GM19023 (cell line): ENCODE data around the gene ANKRD33B.
"Not testable (repeated sequence)": the region's sequence is repeated elsewhere in the genome, so short reads cannot be mapped to it uniquely, and the experiment has no call there.

Experiments used
- ATAC-seq: cut with Tn5 transposase; IDR thresholded peaks from one replicate; pipeline ENCODE4 v1.9.1; 2021; ENCODE audit warnings: mild to moderate bottlenecking, moderate library complexity; ENCODE audit not compliant: unreplicated experiment

ANKRD33B gene

DNA sequence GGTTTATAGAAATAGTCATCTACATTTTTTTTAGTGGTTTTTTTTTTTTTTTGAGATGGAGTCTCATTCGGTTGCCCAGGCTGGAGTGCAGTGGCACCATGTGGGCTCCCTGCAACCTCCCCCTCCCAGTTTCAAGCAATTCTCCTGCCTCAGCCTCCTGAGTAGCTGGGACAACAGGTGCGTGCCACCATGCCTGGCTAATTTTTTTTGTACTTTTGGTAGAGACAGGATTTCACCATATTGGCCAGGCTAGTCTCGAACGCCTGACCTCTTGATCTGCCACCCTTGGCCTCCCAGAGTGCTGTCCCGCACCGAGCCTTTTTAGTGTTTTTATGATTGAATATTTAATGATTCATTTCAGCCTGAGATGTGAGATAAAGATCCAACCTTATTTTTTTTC lies 27.3 kb downstream of the ANKRD33B start:
- ATAC-seq = no peak

DNA sequence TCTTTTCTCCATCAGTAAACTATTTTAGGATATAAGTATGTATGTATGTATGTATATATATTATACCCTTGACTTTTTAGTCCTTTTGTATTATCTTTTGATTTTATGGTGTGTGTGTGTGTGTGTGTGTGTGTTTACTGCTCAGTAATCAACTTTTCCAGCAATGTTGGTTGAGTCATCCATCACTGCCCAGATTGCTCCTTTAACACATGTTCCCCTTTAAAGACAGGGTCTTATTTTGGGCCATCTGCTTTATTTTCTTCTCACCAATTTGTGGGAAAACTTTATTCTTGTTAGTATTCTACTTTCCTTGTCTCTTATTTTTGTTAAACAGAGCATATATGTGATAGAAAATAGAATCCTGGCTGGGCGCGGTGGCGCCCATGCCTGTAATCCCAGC lies 28.1 kb downstream of the ANKRD33B start:
- no peak for ATAC-seq

DNA sequence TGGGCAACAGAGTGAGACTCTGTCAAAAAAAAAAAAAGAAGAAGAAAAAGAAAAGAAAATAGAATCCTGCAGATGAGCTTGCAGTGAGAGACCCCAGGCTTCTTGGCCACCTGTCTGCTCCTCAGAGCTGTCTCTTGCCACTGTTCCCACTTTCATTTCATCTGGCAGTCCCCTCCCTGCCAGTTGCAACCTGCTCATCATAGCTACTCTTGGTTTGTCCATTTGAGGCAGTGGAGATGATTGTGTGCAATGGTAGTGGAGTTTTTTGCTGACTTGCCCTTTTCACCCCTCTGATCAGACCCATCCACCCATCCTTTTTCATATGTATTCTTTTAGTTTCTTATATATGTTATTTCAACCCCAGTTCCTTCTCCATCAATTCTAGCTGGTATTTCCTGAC lies 28.7 kb downstream of the ANKRD33B start:
- ATAC-seq = peak; percentile 46

DNA sequence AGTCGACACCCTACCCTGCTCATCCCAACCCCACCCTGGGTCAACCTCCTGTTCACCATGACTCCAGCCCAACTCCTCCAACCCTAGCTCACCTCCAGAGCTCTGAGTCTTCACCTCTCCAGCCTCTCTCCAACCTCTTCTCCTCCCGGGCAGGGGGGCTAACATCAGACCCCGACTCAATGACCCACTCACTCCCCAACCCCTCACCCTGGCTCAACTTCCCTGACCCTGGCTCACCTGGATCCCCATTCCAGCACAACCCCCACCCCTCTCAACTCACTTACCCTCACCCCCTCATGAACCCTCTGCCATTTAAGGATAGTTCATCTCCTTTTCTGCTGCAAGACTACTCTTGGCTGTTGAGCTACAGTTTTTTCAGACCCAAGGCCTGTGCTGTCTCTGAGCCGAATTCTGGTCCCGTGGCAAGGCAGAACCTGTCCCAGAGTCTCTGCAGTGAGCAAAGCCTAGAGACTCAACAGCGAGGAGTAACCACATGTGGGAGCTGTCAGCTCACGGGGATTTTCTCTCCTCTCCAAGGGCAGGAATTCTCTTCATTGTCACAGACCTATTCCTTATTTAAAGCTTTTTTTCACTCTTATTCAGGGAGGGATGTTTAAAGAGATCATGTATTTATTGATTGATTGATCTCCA lies 29.8 kb downstream of the ANKRD33B start:
- ATAC-seq = no peak

DNA sequence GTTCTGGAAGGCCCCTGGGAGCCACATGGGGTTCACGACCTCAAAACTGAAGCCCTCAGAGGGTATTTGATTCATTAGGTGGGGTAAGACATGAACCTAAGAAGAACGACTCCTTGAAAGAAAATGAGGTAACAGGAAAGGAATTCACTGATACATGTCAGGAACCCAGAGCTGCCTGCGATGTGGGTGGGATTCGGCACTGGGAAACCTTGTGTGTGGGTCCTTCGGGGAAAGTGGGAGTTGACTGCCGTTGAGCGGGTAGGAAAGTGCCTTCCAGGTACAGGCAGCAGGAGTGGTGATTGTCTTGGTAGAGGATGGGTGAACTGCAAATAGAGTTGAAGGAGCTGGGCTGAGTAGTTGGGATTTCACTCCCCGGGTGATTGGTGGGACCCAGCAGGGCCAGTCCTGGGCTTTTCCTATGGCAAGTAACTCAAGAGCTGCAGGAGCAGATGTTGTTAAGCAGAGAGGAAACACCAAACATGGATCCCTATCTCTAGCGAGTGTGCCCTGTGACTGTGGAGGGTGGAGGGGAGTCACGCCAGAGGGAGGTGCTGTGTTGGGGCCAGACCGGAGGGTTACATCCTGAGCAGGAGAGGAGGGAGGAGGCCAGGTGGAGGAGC lies 30.8 kb downstream of the ANKRD33B start:
- ATAC-seq = no peak

DNA sequence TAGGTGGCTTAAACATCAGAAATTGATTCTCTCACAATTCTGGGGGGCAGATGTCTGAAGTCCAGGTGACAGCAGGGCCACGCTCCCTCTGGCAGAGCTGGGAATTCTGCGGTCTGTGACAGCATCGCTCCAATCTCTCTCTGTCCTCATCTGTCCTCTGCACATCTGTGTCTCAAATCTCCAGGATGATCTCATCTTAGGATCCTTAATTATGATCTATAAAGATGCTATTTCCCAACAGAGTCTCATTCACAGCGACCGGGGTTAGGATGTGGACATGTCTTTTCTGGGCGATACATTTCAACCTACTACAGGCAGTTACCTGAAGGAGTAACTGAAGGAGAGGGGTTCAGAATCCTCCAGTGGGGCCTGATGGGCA lies 31.4 kb downstream of the ANKRD33B start:
- ATAC-seq = no peak

DNA sequence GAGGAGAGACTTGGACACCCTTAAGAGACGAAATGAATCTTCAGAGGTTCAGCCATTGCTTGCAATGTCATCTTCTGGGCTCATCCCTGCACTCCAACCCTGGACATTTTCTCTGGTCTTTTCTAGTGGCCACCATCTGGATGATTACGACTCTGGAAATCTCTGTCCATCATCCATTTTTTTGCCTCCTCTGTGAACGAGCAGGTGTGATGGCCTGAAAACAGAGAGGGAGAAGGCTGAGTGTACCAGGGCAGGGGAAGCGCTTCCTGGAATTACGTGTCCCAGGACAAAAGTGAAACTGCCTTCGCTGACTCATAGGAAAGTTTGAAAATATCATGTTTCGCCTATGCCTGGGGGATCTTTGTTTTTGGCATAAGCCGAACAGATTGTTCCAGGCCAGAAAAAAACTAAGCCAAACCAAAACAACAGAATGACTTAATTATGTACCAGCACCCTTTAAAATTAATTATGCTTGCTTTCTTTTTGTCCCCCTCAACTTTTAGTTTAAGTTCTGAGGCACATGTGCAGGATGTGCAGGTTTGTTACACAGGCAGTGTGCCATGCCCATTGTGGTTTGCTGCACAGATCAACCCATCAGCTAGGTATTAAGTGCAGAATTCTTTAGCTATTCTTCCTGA lies 31.9 kb downstream of the ANKRD33B start:
- peak; percentile 43 for ATAC-seq

DNA sequence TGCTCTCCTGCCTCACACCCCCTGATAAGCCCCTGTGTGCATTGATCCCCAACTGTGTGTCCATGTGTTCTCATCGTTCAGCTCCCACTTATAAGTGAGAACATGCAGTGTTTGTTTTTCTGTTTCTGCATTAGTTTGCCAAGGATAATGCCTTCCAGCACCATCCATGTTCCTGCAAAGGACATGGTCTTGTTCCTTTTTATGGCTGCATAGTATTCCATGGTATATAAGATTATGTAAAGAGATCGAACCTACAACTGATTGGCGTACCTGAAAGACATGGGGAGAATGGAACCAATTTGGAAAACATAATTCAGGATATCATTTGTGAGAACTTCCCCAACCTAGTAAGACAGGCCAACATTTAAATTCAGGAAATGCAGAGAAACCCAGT lies 32.4 kb downstream of the ANKRD33B start:
- no peak for ATAC-seq

DNA sequence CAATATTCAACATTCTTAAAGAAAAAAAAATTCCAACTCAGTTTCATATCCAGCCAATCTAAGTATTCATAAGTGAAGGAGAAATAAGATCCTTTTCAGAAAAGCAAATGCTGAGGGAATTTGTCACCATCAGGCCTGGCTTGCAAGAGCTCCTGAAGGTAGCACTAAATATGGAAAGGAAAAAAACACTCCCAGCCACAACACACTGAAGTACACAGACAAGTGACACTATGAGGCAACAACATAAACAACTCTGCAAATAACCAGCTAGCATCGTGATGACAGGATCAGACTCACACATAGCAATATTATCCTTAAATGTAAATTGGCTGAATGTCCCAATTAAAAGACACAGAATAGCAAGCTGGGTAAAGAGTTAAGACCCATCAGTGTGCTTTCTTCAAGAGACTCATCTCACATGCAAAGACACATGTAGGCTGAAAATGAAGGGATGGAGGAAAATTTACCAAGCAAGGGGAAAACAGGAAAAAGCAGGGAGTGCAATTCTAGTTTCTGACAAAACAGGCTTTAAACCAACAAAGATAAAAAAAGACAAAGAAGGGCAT lies 33.1 kb downstream of the ANKRD33B start:
- no peak for ATAC-seq

DNA sequence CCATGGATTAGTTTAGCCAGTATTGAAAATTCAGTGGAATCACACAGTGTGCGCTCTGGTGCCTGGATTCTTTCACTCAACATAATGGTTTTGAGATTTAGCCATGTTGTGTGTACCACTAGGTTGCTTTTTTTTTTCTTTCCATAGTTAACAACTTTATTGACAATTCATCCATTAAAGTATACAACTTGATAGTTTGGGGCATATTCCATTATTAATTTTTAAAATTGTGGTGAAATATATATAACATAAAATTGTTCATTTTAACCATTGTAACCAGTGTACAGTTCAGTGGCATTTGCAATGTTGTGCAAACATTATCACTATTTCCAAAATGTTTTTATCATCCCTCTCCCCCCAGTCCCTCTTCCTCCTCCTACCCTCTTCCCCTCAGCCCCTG lies 35.2 kb downstream of the ANKRD33B start:
- no peak for ATAC-seq

DNA sequence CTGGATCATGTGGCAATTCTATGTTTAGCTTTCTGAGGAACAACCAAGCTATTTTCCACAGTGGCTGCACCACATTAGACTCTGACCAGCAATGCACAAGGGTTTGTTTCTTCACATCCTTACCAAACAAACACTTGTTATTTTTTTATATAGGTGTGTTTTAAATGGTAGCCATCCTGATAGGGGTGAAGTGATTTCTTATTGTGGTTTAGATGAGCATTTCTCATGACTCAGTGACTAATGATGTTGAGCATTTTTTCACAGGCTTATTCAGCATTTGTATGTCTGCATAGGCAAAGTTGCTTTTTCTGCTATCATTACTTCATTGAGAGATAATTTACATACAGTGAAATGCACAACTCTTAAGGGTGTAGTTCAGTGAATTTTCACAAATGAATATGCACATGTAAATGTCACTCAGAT lies 36.0 kb downstream of the ANKRD33B start:
- ATAC-seq = no peak

DNA sequence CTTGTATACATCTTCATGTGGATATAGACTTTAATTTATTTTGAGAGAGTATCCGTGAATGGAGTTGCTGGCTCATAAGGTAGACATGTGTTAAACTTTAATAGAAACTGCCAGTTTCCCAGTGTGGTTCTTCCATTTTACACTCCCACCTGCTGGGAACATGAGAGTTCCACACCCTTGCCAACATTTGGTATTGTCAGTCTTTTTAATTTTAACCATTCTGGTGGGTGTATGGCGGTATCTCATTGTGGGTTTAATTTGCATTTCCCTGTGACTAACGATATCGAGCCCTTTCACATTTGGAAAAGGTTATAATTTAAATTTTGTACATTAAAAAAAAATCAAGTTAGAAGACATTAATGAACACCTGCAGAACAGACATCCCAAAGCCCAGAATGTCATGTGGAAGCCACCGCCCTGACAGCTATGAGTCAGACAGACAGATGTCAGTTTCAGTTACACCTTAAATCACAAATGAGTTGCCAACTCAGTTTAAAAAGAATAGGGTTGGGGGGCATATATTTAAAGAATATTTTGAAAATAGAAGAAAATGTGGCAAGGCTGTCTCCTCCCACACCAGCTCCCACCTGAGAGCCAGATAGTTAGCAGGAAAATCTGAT lies 36.9 kb downstream of the ANKRD33B start:
- ATAC-seq = peak; percentile 75

DNA sequence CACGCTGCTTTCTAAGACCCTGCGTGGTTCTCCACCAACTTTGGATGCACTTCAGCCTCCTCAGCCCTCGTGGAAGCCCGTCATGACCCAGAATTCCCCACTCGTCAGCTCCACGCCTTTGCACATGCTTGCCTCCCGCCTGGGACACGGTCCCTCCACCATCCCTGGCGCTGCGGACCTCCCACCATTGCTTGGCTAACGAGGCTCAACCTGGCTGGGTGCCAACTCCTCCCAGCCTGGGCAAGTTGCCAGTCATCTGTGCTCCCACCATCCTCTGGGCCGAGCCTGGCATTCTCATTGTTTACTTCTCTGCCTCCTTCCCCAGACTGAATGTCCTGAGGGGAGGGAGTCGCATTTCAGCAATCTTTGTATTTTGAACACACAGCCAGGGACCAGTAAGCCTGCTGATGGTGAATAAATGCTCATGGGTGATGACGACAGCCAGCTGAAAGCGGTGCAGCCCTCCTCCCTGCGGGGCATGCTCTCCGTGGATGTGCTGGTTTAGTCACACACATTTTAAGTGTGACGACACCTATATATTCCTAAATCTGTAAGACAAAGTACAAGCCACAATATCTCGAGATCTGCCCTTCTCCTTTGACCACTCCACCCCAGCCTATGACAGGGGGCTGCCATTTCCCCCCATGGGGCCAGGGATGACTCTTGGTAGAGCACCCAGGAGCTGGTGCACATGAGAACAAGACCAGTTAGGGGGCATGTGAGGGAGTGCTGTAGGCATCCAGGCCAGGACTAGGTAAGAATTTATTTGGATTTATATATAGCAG lies 37.6 kb downstream of the ANKRD33B start:
- ATAC-seq = peak; percentile 55

DNA sequence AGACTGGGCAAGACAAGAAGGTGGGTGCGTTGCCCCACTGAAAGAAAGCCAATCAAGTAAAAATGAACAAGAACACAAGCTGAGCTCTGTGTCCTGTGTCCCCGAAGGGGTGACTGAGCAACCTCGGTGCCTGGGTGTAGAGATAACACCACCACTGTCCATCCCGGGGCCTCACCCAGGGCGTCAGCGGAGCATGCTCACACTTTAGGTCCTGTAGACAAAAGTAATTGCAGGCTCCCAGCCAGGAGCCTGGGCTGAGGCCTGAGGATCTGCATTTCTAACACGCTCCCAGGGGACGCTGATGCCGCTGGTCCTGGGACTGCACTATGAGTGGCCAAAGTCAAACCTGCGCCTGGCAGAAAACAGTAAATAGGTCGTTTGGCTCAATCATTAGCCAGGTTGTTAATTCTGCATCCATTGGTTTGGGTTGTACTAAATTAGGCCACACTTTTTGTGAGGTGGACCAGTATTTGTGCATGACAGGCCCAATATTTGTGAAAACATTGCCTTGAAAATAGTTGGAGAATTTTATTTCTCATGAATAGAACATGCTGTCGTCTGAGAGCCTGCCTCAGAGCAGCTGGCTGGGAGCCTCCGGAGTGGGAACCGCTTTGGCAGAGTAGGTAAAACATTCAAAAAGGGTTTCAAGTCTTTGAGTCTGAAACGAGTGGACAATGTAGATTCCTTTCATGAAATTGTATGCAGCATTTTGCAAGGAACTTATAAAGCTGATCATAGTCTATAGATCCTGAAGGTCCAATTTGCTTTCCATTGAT lies 38.3 kb downstream of the ANKRD33B start:
- no peak for ATAC-seq

DNA sequence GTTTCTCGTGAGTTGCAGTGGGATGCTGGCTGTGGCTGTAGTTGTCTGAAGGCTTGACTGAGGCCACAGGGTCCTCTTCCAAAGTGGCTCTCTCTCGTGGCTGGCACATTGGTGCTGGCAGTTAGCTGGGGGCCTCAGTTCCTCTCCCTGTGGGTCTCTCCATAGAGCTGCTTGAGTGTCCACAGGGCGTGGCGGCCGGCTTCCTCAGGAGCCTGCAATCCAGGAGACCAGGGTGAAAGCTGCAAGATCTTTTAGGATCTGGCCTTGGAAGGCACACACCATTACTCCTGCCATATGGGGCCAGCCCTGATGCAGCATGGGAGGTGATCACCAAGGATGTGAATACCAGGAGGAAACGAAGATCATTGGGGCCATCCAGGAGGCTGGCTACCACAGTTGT lies 41.1 kb downstream of the ANKRD33B start:
- ATAC-seq = no peak

DNA sequence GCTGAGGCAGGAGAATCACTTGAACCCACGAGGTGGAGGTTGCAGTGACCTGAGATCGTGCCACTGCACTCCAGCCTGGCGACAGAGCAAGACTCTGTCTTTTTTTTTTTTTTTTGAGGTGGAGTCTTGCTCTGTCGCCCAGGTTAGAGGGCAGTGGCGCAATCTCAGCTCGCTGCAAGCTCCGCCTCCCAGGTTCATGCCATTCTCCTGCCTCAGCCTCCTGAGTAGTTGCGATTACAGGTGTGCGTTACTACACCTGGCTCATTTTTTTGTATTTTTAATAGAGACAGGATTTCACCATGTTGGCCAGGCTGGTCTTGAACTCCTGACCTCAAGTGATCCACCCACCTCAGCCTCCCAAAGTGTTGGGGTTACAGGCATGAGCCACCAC lies 42.8 kb downstream of the ANKRD33B start:
- not testable (repeated sequence) for ATAC-seq

DNA sequence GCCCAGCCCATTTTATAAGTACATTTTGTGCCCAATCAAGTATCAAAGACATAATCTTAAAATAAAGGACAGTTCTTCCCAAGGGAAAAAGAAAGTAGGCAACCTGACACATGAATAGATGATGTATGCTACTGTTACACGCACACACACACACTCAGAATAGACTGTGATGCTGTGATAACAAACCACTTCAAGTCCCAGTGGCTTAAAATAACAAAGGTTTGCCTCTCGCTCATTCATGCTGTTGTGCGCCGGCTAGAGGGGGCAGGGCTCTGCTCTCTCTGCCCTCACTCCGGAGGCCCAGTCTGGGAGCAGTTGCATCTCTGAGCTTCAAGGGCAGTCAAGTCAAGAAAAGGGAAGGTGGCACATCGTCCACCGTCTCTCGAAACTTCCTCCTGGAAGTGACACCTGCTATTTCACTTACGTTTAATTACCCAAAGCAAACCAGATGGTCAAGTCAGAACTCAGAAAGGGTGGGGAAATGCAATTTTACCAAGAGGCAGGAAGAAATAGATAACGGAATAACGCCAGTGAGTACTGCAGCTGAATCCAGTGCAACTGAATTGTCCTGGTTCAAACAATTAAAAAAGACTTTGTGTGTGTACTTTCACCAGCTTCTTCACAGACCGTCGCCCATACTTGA lies 43.3 kb downstream of the ANKRD33B start:
- peak; percentile 80 for ATAC-seq

DNA sequence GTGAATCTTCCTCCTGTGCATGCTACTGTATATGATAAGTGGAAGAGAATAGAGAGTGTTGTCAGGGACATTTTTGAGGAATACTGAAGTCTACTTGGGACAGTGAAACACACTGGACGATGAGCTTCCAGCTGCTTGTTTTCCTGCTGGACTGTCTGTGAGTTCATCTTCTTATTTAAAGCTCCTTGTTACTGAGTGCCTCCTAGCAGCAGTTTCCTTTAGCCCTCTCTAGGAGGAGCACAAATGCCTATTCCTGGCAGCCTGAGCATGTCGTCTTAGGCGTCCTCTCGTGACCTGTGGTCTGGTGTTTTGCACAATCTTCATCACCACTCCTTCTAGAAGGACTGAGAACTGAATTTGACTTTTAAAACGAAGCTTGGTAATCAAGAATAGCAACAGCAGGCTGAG lies 43.8 kb downstream of the ANKRD33B start:
- peak; percentile 67 for ATAC-seq

DNA sequence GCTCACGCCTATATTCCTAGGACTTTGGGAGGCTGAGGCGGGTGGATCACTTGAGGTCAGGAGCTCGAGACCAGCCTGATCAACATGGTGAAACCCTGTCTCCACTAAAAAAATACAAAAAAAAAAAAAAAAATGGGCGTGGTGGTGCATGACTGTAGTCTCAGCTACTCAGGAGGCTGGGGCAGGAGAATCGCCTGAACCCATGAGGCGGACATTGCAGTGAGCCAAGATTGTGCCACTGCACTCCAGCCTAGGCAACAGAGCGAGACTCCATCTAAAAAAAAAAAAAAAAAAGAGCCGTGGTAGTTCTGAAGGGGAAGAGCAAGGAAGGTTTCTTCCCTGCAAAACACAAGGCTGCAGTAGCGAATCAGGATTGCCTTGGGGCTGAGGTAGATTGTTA lies 44.2 kb downstream of the ANKRD33B start:
- peak; percentile 3 for ATAC-seq

DNA sequence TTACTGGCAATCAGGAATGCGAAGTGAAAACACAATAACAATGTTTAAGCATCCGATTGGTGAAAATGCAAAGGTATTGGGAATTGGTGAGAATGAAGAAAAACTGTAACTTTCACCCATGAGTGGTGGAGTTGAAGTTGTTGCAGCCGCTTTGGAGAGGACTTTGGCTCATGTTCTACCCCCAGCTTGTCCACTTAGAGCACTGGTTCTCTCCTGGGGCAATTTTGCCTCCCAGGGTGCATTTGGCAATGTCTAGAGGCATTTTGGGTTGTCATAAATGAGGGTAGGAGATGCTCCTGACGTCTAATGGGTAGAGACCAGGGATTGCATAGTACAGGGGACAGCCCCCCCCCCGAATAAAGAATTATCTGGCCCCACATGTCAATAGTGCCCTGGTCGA lies 46.2 kb downstream of the ANKRD33B start:
- no peak for ATAC-seq
